ENCODE results near the gene TRPM3.

The TRPM3 gene

DNA sequence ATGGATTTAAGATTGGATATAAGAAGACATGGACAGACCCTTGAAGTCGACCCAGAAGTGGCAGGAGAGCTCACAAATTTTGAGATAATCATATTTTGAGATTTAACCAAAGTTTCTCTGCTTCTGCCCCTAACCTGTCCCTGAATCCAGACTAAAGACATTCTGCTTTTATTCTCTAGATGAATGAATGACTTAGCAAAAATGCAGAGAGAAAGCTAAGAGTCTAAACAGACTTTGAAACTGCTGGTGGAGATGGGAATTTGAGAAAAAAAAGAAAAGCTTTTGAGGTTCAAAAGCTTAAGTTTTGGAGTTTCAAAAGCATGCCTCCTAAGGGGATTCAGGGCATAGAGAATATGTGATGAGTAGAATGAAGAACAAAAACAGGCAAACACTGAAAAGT, 621.8 kb downstream of the TRPM3 start:
- no peak for DNase-seq

- DNase-seq: no peak
These were observed 622.6 kb downstream of the TRPM3 start for GRCh38 chr9:70498866-70499265.

- no peak for DNase-seq
These were observed 625.2 kb downstream of the TRPM3 start for GRCh38 chr9:70496244-70496643.

DNA sequence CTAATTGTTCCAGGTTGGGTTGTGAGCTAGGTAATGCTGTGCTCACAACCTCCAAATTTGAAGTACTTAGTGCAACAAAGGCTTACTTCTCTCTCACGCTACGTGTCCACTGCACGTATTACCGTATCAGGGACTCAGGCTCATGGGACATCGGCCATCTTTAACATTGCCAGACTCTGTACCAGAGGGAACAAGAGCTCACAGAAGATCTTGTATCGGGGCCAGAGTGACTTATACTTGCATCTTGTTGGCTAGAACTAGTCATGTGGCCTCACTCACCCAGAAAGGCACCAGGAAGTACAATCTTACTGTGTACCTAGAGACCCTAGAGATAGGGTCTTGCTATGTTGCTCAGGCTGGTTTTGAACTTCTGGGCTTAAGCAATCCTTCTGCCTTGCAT, 625.9 kb downstream of the TRPM3 start:
- no peak for DNase-seq

DNA sequence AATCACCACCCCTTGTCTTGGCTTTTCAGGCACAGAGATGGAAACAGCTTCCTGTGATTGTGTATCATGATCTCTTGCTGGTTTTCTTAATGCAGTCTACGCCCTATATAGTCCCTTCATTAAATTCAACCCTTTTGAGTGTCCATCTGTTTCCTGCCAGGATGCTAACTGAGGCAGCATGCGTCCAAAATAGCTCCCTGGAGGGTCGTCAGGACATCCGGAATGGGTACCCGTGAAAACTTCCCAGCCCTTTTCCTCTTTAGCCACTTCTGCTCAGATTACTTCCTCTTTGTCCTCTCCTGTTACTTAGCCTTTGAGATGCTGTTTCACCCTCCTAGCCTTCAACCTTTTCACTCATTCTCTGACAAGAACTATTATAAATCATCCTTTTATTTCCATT, 627.2 kb downstream of the TRPM3 start:
- no peak for DNase-seq

DNA sequence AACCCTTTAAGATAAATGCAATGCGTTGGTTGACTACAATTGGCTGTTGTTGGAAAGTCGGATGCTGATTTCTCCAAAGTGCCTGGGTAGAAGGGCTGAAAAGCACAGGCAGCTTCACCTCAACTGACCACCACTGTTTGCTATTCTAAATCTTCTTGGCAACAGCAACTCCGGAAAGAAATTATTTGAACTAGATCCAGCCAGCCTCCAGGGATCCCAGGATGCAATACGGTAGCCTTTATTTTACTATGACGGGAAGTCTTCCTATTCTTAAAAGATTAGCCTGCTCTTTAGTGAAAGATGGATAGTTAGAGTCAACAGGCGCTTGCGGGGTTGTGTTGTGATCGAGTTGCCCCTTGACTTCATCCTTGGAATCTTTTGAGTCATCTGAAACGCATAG, 628.4 kb downstream of the TRPM3 start:
- DNase-seq: no peak

DNA sequence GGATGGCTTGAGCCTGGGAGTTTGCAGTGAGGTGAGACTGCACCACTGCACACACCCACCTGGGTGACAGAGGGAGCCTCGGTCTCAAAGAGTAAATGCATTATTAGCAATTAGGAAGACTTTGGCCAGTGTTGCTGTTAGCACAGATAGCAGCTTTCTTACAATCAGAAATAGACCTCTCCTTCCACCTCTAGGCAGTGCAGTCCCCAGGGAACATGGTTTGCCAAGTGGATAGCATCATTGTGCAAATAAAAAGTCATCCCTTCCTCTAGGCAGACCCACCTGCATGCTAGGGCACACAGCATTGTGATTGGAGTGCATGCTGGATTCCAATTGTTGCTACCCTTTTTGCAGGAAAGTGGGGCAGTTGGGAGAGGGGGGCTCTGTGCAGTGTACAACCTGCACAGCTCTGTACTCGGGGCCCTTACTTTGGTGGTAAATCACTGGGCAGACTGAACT, 629.1 kb downstream of the TRPM3 start:
- DNase-seq: no peak

GRCh38 chr9:70491426-70492318, 629.7 kb downstream of the TRPM3 start:
- no peak for DNase-seq

DNA sequence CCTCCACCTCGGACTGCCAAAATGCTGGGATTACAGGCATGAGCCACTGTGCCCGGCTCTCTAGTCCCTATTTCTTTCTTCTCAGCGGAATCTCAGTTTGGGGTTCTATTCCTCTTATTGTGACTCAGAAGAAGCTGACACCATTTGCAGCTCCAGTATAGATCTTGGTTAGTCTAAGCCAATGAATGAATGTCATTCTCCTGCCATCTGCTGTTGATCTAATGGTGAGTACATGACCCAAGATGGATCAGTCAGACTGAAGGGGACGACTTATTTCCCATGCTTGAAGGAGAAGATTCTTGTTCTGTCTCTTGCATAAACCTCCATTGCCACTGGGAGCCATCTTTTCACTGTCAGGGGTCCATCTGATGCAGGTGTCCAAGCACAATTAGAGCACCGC, 630.9 kb downstream of the TRPM3 start:
- no peak for DNase-seq

DNA sequence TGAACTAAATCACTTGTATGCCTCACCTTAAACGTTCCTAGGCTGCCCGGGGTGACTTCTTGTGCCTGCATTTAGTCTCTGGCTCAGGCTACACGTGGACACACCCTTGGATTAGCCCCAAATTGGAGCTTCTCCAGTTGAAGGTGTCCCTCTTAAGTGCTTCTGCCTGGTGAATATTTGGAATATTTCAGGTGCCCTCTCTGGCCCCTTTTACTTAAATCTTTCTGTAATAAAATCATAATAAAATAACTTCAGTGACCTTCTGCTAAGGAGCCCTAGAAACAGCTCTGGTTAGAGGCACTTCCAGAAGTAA, 632.7 kb downstream of the TRPM3 start:
- DNase-seq: no peak

GRCh38 chr9:70488098-70488792, 633.2 kb downstream of the TRPM3 start:
- DNase-seq: no peak

- DNase-seq: no peak
These were observed 635.3 kb downstream of the TRPM3 start for GRCh38 chr9:70486127-70486526.

GRCh38 chr9:70485273-70485858, 636.1 kb downstream of the TRPM3 start:
- no peak for DNase-seq

DNA sequence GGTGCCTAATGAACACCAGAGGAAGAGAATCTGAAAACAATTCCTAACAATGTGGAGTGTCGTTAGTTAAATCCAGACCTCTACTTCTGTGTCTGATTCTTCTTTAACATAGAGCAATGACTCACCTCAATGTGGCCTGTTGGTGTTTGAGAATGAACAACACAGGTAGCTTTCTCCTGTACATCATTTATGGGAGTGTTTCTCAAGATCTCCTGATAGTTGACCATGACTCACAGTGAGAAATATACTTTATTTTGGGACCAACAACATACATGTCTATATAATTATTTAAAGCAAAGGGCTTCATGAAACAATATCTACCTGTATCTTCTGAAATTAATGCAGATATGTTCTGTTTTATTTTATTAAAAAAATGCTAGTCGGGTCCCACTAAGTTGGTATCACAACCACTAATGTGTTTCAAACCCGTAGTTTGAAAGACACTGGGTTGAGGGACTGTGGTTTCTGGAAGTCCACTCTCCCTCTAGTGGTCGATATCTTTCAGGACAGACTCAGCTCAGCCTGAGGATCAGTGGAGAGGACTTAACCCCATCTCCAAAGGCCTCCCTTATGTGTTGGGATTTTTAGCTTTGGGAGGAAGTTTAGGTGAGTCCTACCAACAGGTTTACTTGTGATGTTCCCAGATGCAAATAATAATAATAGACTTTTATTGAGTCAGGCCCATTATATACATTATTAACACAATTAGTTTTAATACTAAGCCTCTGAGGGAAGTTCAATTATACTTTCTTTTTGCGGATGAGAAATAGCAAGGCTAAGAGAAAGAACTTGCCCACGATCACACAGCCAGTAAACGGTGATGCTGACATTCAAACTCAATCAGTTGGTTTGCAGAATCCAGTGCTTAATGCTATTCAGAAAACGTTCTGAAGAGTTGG, 636.9 kb downstream of the TRPM3 start:
- no peak for DNase-seq

DNA sequence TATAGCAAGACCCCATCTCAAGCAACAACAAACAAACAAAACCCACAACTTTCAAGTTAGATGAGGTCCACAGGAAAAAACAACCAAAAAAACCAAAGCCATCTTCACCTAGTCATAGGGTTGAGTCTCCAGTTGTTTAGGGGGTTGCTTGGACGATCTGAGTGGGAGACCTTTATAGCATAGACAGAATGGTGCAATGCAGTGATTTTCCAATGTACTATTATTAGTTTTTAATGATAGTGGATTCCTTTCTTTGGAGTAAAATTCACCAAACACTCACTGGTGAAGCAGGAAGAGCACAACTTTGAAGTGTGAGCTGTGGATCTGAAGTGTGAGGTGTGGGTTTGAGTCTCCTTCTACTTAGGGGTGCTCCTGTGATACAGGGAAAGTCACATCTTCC, 640.0 kb downstream of the TRPM3 start:
- no peak for DNase-seq

DNA sequence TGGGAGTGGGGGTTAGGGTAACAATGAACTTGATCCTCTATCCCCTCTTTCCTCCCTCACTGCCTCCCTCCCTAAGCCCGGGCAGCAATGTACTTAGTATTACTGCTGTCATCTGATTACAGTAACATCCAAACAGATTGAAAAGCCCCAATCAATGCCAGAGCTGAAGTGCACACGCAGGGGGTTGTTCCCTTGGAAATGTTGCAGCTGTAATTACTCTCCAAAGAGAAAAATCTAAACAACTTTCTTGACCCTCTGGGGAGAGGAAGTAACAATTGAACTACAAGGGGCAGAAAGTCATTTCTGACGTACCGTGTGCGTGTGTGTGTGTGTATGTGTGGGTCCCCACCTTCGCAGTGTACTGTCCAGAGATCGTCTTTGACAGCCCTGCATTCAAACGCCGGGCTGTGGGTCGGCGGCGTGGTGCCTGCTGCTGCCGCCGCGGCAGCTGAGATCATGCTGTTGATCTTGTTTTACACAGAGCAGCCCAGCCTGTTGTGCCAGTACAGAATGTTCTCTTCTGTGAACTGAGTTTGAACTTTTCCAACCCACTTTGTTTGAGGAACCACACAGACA, 640.9 kb downstream of the TRPM3 start:
- DNase-seq: no peak

GRCh38 chr9:70479880-70480291, 641.5 kb downstream of the TRPM3 start:
- no peak for DNase-seq

All from activated naive CD4-positive, alpha-beta T cell treated with Interleukin-2 at 50 U/mL for 16 hours (primary cell).